Large intestine (tissue), 12 donors: Measurements from ENCODE around the gene CFAP126. TPM values are rescaled to one million over a fixed set of nuclear protein-coding genes. Genes with fewer than 3 reads are reported as not detected.
"Not testable (repeated sequence)": the region's sequence is repeated elsewhere in the genome, so short reads cannot be mapped to it uniquely, and the experiment has no call there.

ENCODE experiments used
- DNase-seq, 2 donors: peaks; one replicate each; pipeline versions ENCODE4 v3.0.0 to v3.0.0-alpha.2; 2013
- H3K27ac ChIP-seq: one replicate; pipeline ENCODE4 v1.5.1; 2013; ENCODE audit warnings: low read length
- H3K27me3 ChIP-seq: 2 replicates; pipeline ENCODE4 v1.6.1; 2013; ENCODE audit warnings: low read length; ENCODE audit not compliant: control insufficient read depth, insufficient read depth
- H3K36me3 ChIP-seq: 2 replicates; pipeline ENCODE4 v1.6.1; 2013; ENCODE audit warnings: low read length; ENCODE audit not compliant: control insufficient read depth, insufficient read depth
- H3K4me1 ChIP-seq: one replicate; pipeline ENCODE4 v1.6.1; 2013; ENCODE audit warnings: low read length; ENCODE audit not compliant: control insufficient read depth, insufficient read depth
- H3K4me3 ChIP-seq: one replicate; pipeline ENCODE4 v1.5.1; 2013; ENCODE audit warnings: low read length
- H3K9me3 ChIP-seq: one replicate; pipeline ENCODE4 v1.6.1; 2013; ENCODE audit warnings: mild to moderate bottlenecking, low read depth, low read length, moderate library complexity; ENCODE audit not compliant: control insufficient read depth
- WGBS: methylation state at CpG from one replicate; pipeline ENCODE4 v1.1.5; 2013; ENCODE audit warnings: low lambda C conversion rate; ENCODE audit not compliant: insufficient coverage; 5-methylcytosine and 5-hydroxymethylcytosine counted together
- long read RNA-seq, 11 donors: transcript quantifications; one replicate each; lab custom pipeline, GENCODE V29; 2026
- polyA plus RNA-seq: library from polyadenylated mRNA; unstranded; fragments of 120-200 nt; gene quantifications from one replicate; pipeline ENCODE4 v1.2.1, GENCODE V29; 2013

CFAP126 gene, protein sequence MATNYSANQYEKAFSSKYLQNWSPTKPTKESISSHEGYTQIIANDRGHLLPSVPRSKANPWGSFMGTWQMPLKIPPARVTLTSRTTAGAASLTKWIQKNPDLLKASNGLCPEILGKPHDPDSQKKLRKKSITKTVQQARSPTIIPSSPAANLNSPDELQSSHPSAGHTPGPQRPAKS
- polyA plus RNA-seq: 0.15 TPM
- long read RNA-seq, donor 1: 0 reads
- long read RNA-seq, donor 2: 0 reads
- long read RNA-seq, donor 3: 0 reads
- long read RNA-seq, donor 4: 0 reads
- long read RNA-seq, donor 5: 0 reads
- long read RNA-seq, donor 6: 0 reads
- long read RNA-seq, donor 7: 0 reads
- long read RNA-seq, donor 8: 0 reads
- long read RNA-seq, donor 9: 0 reads
- long read RNA-seq, donor 10: 0 reads
- long read RNA-seq, donor 11: 0 reads

DNA sequence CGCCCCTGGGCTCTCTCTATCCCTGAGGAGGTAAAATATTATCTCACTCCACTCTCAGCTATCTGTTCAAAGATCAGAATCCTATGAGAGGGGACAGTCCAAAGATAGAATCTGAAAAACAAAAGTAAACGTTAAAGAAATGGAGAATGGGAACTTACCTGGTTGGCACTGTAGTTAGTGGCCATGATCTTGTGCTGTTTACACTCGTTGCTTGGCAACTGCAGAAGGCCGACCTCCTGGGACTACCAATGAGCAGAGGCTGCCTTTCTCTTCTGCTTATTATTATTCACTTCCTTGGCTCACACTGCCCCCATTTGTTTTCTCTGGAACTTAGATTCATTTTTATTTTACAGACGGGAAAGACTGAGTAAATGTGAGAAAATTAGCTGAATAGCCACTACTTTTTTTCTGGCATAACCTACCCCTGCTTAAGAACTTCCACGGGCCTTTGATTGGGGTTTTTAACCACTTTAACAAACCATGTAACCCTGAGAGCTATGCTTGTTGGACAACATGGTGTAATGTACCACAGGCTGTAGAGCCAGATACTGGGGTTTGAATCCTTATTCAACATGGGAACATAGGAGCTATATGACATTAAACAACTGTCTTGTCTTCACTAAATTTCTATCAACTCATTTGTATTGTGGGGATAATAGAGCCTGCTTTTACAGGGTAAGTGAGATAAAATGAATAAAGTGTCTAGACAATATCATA lies at the start of gene CFAP126:
Gene CFAP126, minus strand, starts transcription at position 193 of the 717 bp plus-strand sequence. Its CDS starts 8 bp downstream, at position 185.
- Histone ChIP-seq H3K4me1 (no peaks in the 10 kb centered on the region), H3K4me3 (no peak within 1 kb of the TSS), H3K36me3 (peaks cover 30% of the 10 kb centered on the region), H3K27ac (peak within 1 kb of the TSS; percentile 7), H3K9me3 (no peaks in the 10 kb centered on the region), H3K27me3 (no peaks in the 10 kb centered on the region)
- peak; percentile 76 to 82 for DNase-seq
- 33% methylated on average over 3 of the region's 6 CpGs for WGBS

DNA sequence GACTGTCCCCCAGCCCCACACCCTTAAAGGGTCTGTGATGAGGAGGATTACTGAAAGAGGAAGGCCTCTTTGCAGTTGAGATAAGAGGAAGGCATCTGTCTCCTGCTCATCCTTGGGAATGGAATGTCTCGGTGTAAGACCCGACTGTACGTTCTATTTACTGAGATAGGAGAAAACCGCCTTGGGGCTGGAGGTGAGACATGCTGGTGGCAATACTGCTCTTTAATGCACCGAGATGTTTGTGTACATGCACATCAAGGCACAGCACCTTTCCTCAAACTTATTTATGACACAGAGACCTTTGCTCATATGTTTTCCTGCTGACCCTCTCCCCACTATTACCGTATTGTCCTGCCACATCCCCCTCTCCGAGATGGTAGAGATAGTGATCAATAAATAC lies 45.4 kb upstream of the CFAP126 start:
- WGBS: no CpG with 5 or more reads among the region's 7 CpGs

DNA sequence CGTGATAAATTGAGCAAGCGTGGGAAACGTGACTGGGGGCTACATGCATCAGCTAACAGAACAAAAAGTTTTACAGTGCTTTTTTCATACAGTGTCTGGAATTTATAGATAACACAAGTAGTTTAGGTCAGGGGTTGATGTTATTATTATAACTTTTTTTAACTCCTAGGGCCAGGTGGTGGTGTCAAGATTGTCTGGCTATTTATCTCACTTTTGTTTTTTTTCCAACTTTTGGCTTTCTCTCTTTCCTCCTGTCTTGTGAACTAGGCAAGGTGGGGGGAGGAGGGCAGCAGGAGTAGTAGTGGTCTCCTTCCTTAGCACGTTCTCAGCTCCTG lies 42.9 kb upstream of the CFAP126 start:
- H3K4me3 ChIP-seq, H3K27me3 ChIP-seq, H3K36me3 ChIP-seq, H3K9me3 ChIP-seq, H3K27ac ChIP-seq, DNase-seq: not testable (repeated sequence)
- H3K4me1 ChIP-seq: peaks cover 16% of the 10 kb centered on the region
- no CpG with 5 or more reads among the region's 4 CpGs for WGBS

More for the DNA sequence above, 45.4 kb upstream of the CFAP126 start:
- H3K4me3 ChIP-seq, H3K36me3 ChIP-seq, H3K27me3 ChIP-seq, DNase-seq, H3K4me1 ChIP-seq, H3K27ac ChIP-seq, H3K9me3 ChIP-seq: not testable (repeated sequence)

DNA sequence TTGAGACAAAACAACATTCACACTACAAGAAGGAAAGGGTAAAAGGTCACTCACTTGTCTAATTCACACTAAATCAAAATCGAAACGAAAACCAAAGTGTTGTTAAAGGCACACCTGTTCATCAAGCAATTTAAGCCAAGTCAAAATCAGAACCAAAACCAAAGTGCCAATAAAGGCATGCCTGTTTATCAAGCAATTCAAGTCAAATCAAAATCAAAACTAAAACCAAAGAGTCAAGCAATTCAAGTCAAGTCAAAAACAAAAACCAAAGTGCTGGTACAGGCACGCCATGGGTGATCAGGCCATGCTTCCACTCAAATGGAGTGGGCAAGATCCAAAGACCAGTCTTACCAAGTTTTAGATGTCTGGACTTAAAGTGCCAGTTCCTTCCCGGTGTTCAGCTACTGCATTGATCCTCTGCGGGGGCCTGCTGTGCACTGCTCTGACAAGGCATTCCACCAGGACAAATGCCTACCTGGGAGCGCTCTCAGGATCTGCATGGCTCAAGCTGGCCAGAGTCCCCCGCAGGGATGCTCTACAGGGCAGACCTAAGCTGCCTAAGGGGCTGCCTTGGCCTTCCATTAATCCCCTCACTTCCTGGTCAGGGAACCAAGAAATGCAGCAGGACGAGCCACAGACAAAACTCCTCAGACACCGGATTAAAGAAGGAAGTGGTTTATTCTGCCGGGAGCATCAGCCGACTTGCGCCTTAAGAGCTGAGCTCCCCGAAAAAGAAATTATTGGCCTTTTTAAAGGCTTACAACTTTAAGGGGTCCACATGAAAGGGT lies 42.4 kb upstream of the CFAP126 start:
- not testable (repeated sequence) for H3K9me3 ChIP-seq, H3K4me3 ChIP-seq, H3K27me3 ChIP-seq, DNase-seq, H3K36me3 ChIP-seq
- Histone ChIP-seq H3K4me1 (peaks cover 16% of the 10 kb centered on the region), H3K27ac (peak overlapping the region; percentile 13)
- no CpG with 5 or more reads among the region's 13 CpGs for WGBS

DNA sequence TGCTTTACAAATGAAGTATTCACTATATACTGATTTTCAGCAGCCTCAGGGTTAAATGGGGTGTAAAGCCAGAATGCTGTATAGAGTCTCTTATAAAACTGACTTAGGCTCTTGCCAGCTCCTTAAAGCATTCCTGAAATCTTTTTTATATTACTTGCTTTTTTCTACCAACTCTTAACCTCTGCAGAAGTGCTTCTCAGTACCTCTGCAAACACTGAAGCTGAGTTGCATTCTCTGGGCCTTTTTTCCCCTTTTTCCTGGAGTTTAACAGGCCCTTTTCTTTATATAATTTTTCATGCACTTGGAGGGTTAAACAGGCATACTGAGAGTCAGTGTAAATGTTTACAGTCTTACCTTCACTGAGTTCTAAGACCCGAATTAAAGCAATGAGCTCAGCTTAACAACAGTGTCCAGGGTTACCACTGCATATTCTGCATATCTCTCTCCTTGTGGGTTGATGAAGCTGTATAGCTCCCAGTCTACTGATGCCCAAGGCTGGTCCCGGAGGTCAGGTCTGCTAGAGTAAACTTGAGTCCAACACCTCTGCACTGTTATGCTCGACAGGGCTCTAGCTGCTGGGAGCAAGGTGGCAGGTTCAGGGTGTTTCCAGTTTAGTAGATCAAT lies 40.9 kb upstream of the CFAP126 start:
- no peak for DNase-seq
- Histone ChIP-seq H3K36me3 (no peaks in the 10 kb centered on the region), H3K27me3 (no peaks in the 10 kb centered on the region), H3K9me3 (no peaks in the 10 kb centered on the region), H3K4me1 (peaks cover 16% of the 10 kb centered on the region), H3K4me3 (no peak overlapping the region), H3K27ac (no peak overlapping the region)
- no CpG with 5 or more reads among the region's 3 CpGs for WGBS

DNA sequence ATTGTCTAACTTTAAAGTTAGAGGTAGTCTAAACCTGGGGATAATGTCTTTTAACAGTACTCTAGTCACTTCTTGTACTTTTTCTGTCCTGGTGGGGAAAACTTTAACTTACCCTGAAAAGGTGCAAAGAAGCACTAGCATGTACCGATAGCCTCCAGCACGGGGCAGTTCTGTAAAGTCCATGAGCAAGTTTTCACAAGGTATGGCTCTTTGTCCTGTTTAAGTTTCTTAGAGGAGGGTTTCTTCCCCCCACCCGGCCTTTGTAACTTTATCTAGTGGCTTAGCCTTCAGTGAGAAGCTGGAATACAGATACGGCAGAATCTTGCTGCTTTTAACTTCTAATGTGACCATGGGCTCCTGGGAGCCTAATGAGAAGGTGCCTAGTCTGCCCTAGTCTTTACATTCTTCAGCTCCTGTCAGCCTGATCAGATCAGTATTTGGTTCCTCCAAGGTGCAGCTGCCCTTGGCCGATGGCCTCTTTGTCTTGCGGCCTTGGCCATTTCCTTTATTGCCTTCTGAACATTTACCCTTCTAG lies 39.8 kb upstream of the CFAP126 start:
- Histone ChIP-seq H3K27ac (no peak overlapping the region), H3K4me1 (peaks cover 19% of the 10 kb centered on the region), H3K9me3 (no peaks in the 10 kb centered on the region), H3K36me3 (no peaks in the 10 kb centered on the region), H3K4me3 (no peak overlapping the region), H3K27me3 (no peaks in the 10 kb centered on the region)
- DNase-seq: no peak
- 18% methylated on average over 2 of the region's 6 CpGs for WGBS

DNA sequence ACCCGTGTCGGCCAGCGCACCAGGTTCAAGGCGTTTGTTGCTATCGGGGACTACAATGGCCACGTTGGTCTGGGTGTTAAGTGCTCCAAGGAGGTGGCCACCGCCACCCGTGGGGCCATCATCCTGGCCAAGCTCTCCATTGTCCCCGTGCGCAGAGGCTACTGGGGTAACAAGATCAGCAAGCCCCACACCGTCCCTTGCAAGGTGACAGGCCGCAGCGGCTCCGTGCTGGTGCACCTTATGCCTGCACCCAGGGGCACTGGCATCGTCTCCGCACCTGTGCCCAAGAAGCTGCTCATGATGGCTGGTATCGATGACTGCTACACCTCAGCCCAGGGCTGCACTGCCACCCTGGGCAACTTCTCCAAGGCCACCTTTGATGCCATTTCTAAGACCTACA lies 38.9 kb upstream of the CFAP126 start:
- not testable (repeated sequence) for H3K27me3 ChIP-seq, H3K27ac ChIP-seq, H3K9me3 ChIP-seq, H3K4me3 ChIP-seq, DNase-seq, H3K36me3 ChIP-seq
- peaks cover 19% of the 10 kb centered on the region for H3K4me1 ChIP-seq
- WGBS: no CpG with 5 or more reads among the region's 17 CpGs

DNA sequence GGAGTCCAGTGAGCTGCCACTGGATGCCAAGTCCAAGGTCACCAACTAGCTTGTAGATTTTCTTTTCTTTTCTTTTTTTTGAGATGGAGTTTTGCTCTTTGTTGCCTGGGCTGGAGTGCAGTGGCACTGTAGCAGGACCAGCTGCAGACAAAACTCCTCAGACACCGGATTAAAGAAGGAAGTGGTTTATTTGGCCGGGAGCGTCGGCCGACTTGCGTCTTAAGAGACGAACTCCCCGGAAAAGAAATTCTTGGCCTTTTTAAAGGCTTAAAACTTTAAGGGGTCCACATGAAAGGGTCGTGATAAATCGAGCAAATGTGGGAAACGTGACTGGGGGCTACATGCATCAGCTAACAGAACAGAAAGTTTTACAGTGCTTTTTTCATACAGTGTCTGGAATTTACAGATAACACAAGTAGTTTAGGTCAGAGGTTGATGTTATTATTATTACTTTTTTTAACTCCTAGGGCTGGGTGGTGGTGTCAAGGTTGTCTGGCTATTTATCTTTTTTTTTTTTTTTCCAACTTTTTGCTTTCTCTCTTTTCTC lies 36.4 kb upstream of the CFAP126 start:
- Histone ChIP-seq H3K4me1 (peaks cover 18% of the 10 kb centered on the region), H3K4me3 (no peak overlapping the region), H3K27ac (no peak overlapping the region), H3K36me3 (no peaks in the 10 kb centered on the region), H3K27me3 (no peaks in the 10 kb centered on the region), H3K9me3 (no peaks in the 10 kb centered on the region)
- no CpG with 5 or more reads among the region's 11 CpGs for WGBS
- no peak for DNase-seq

DNA sequence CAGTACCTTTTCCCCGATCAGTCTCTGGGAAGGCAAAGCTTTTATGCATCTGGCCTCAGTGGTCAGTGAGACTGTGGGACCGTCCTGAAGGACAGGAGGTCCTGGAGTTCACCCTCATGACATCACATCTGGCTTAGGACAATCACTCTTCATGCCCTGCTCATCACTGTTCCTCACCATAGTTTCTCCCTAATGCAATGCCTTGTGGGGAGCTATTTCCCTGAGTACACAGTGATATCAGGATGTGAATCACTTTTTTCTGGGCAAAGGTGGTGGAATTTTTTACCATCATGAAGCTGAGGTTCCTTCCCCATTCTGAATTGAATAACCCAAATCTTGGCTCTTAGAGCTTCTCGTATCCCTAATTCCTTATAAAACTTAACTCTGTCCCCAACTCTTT lies 34.8 kb upstream of the CFAP126 start:
- Histone ChIP-seq H3K27ac (no peak overlapping the region), H3K27me3 (no peaks in the 10 kb centered on the region), H3K9me3 (no peaks in the 10 kb centered on the region), H3K4me1 (peaks cover 3% of the 10 kb centered on the region), H3K4me3 (no peak overlapping the region), H3K36me3 (no peaks in the 10 kb centered on the region)
- DNase-seq: no peak
- WGBS: no CpG with 5 or more reads among the region's 3 CpGs
